Hepatocyte (in vitro differentiated cells): ENCODE results near the gene USO1. TPM values are rescaled to one million over a fixed set of nuclear protein-coding genes. Genes with fewer than 3 reads are reported as not detected.
"Not testable (repeated sequence)": the region's sequence is repeated elsewhere in the genome, so short reads cannot be mapped to it uniquely, and the experiment has no call there.

ENCODE experiments used
- DNase-seq: peaks from one replicate; pipeline ENCODE4 v3.0.0-alpha.2; 2016; ENCODE audit warnings: low spot score
- H2AFZ ChIP-seq: fragments of 200-600 bp; sonication (generic); 2 replicates; pipeline ENCODE4 v1.6.0; 2016; ENCODE audit warnings: antibody characterized with exemption, mild to moderate bottlenecking
- H3K27ac ChIP-seq: fragments of 200-600 bp; sonication (generic); 2 replicates; pipeline ENCODE4 v1.5.1; 2016; ENCODE audit warnings: mild to moderate bottlenecking
- H3K27me3 ChIP-seq: fragments of 200-600 bp; sonication (generic); 2 replicates; pipeline ENCODE4 v1.6.1; 2016
- H3K36me3 ChIP-seq: fragments of 200-600 bp; sonication (generic); replicated peaks from 2 replicates; pipeline ENCODE4 v1.5.1; 2016; ENCODE audit warnings: low read depth; ENCODE audit not compliant: insufficient read depth
- H3K4me1 ChIP-seq: fragments of 200-600 bp; sonication (generic); 2 replicates; pipeline ENCODE4 v1.5.1; 2016; ENCODE audit warnings: mild to moderate bottlenecking, moderate library complexity; ENCODE audit not compliant: insufficient read depth
- H3K4me2 ChIP-seq: fragments of 200-600 bp; sonication (generic); 2 replicates; pipeline ENCODE4 v1.6.0; 2016
- H3K4me3 ChIP-seq: fragments of 200-600 bp; sonication (generic); 2 replicates; pipeline ENCODE4 v1.5.1; 2016; ENCODE audit warnings: mild to moderate bottlenecking
- H3K79me2 ChIP-seq: fragments of 200-600 bp; sonication (generic); 2 replicates; pipeline ENCODE4 v1.6.0; 2017; ENCODE audit warnings: mild to moderate bottlenecking
- H3K9me2 ChIP-seq: fragments of 200-600 bp; sonication (generic); replicated peaks from 2 replicates; pipeline ENCODE4 v1.6.0; 2017; ENCODE audit warnings: mild to moderate bottlenecking; ENCODE audit not compliant: insufficient read depth
- H3K9me3 ChIP-seq: fragments of 200-600 bp; sonication (generic); 2 replicates; pipeline ENCODE4 v1.5.1; 2016; ENCODE audit warnings: low read depth, mild to moderate bottlenecking
- H4K20me1 ChIP-seq: fragments of 200-600 bp; sonication (generic); 2 replicates; pipeline ENCODE4 v1.6.0; 2016; ENCODE audit warnings: mild to moderate bottlenecking; ENCODE audit not compliant: insufficient read depth, poor library complexity, severe bottlenecking
- CTCF ChIP-seq: fragments of 200-600 bp; sonication (generic); IDR thresholded peaks from 2 replicates; pipeline ENCODE4 v1.5.1; 2016; ENCODE audit warnings: antibody characterized with exemption, mild to moderate bottlenecking; ENCODE audit not compliant: poor library complexity
- EZH2 ChIP-seq: fragments of 200-600 bp; sonication (generic); IDR thresholded peaks from 2 replicates; pipeline ENCODE4 v1.6.1; 2016; ENCODE audit warnings: antibody characterized with exemption, mild to moderate bottlenecking, borderline replicate concordance
- EZH2phosphoT487 ChIP-seq: fragments of 200-600 bp; sonication (generic); IDR thresholded peaks from one replicate; pipeline ENCODE4 v1.6.1; 2018; ENCODE audit warnings: antibody characterized with exemption, mild to moderate bottlenecking, low read depth, moderate library complexity; ENCODE audit not compliant: unreplicated experiment, severe bottlenecking
- WGBS: methylation state at CpG from one replicate; pipeline ENCODE4 v1.1.6; 2016; ENCODE audit warnings: low lambda C conversion rate; ENCODE audit errors: missing lambda C conversion rate; 5-methylcytosine and 5-hydroxymethylcytosine counted together
- polyA plus RNA-seq: library from polyadenylated mRNA; unstranded; fragments of >200 nt; fragmentation: Nextera tagmentation; extraction: Ambion mirVana; gene quantifications from 2 replicates; pipeline ENCODE4 v1.2.1, GENCODE V29; 2016
- total RNA-seq: library from RNA; depleted of rRNA; stranded (reverse); fragments of >200 nt; gene quantifications from 2 replicates; pipeline ENCODE4 v1.2.3, GENCODE V29; 2014

USO1 gene
- total and polyA plus RNA-seq, 2 experiments from 2014 or later = 50.4 to 113 TPM

GRCh38 chr4:75722417-75722816 is 2.0 kb upstream of the USO1 start:
- peaks cover 20% of the 10 kb centered on the region for H3K4me1 ChIP-seq
- peak overlapping the region; percentile 92 for H3K27ac ChIP-seq
- 63% methylated on average over 3 of the region's 3 CpGs for WGBS
- no peak overlapping the region for H2AFZ ChIP-seq
- peaks cover 49% of the 10 kb centered on the region for H3K79me2 ChIP-seq
- no peak for DNase-seq
- TF ChIP-seq EZH2 (no peak), CTCF (no peak)
- H3K27me3 ChIP-seq = no peaks in the 10 kb centered on the region
- no peaks in the 10 kb centered on the region for H3K9me2 ChIP-seq
- H3K4me2 ChIP-seq = peak overlapping the region; percentile 76
- no peak overlapping the region for H3K4me3 ChIP-seq
- no peaks in the 10 kb centered on the region for H3K9me3 ChIP-seq
- no peaks in the 10 kb centered on the region for H4K20me1 ChIP-seq
- H3K36me3 ChIP-seq = no peaks in the 10 kb centered on the region

- H3K4me1 ChIP-seq = peaks cover 20% of the 10 kb centered on the region
- no peaks in the 10 kb centered on the region for H3K9me2 ChIP-seq
- 2% methylated on average over 6 of the region's 6 CpGs for WGBS
- H3K9me3 ChIP-seq = no peaks in the 10 kb centered on the region
- H3K36me3 ChIP-seq = no peaks in the 10 kb centered on the region
- H3K27ac ChIP-seq = peak overlapping the region; percentile 92
- peaks cover 59% of the 10 kb centered on the region for H3K79me2 ChIP-seq
- H2AFZ ChIP-seq = peak overlapping the region; percentile 67
- peak overlapping the region; percentile 38 for H3K4me3 ChIP-seq
- no peaks in the 10 kb centered on the region for H4K20me1 ChIP-seq
- no peak for TF ChIP-seq CTCF
- no peak for TF ChIP-seq EZH2
- no peak for TF ChIP-seq EZH2phosphoT487
- peak overlapping the region; percentile 76 for H3K4me2 ChIP-seq
- peak; percentile 42 for DNase-seq
- H3K27me3 ChIP-seq = no peaks in the 10 kb centered on the region
Measured at GRCh38 chr4:75723163-75724065, 963 bp upstream of the USO1 start.

- 2% methylated on average over 44 of the region's 50 CpGs for WGBS
Measured at GRCh38 chr4:75724867-75725724, 719 bp downstream of the USO1 start.

GRCh38 chr4:75725942-75726538 is 1.7 kb downstream of the USO1 start:
- Histone ChIP-seq H3K27ac (peak overlapping the region; percentile 98), H3K4me2 (peak overlapping the region; percentile 78), H3K79me2 (peaks cover 79% of the 10 kb centered on the region), H3K4me1 (peaks cover 28% of the 10 kb centered on the region), H3K4me3 (peak overlapping the region; percentile 69), H2AFZ (peak overlapping the region; percentile 36)
- H4K20me1 ChIP-seq, H3K9me3 ChIP-seq, H3K27me3 ChIP-seq, H3K36me3 ChIP-seq, DNase-seq, H3K9me2 ChIP-seq: not testable (repeated sequence)
- 39% methylated on average over 19 of the region's 20 CpGs for WGBS

More at GRCh38 chr4:75724867-75725724, 719 bp downstream of the USO1 start:
- H3K9me2 ChIP-seq = no peaks in the 10 kb centered on the region
- no peak for TF ChIP-seq EZH2phosphoT487
- TF ChIP-seq CTCF = no peak
- no peak for TF ChIP-seq EZH2
- no peaks in the 10 kb centered on the region for H3K27me3 ChIP-seq
- peak overlapping the region; percentile 69 for H3K4me3 ChIP-seq
- H3K9me3 ChIP-seq = no peaks in the 10 kb centered on the region
- H4K20me1 ChIP-seq = peaks cover 3% of the 10 kb centered on the region
- DNase-seq = peak; percentile 92
- H2AFZ ChIP-seq = peak overlapping the region; percentile 36
- H3K36me3 ChIP-seq = no peaks in the 10 kb centered on the region
- peak overlapping the region; percentile 98 for H3K27ac ChIP-seq
- H3K4me1 ChIP-seq = peaks cover 26% of the 10 kb centered on the region
- H3K4me2 ChIP-seq = peak overlapping the region; percentile 78
- H3K79me2 ChIP-seq = peaks cover 76% of the 10 kb centered on the region
